ENCODE measurements around the gene PTPN23.
"Not testable (repeated sequence)": the region's sequence is repeated elsewhere in the genome, so short reads cannot be mapped to it uniquely, and the experiment has no call there.

DNA sequence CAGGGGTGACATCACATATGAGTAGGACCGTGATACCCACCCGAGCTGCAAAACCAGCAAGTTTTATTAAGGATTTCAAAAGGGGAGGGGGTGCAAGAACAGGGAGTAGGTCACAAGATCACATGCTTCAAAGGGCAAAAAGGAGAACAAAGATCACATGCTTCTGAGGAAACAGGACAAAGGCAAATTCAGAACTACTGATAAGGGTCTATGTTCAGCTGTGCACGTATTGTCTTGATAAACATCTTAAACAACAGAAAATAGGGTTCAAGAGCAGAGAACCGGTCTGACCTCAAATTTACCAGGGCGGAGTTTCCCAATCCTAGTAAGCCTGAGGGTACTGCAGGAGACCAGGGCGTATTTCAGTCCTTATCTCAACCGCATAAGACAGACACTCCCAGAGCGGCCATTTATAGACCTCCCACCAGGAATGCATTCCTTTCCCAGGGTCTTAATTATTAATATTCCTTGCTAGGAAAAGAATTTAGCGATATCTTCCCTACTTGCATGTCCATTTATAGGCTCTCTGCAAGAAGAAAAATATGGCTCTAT, 78.8 kb downstream of the PTPN23 start:
- TF ChIP-seq CTCF (IDR thresholded peaks at IDR 0.05; ENCODE audit: poor library complexity, severe bottlenecking); TAF1 (IDR thresholded peaks at IDR 0.05; ENCODE audit: low read depth); POLR2AphosphoS5 (IDR thresholded peaks at IDR 0.05); EZH2 (IDR thresholded peaks at IDR 0.05; ENCODE audit: borderline replicate concordance, insufficient read depth, low read length, poor library complexity, severe bottlenecking); SMC3 (conservative IDR thresholded peaks at IDR 0.05; ENCODE audit: poor library complexity); EP300 (conservative IDR thresholded peaks at IDR 0.05; ENCODE audit: poor library complexity, severe bottlenecking); REST (IDR thresholded peaks at IDR 0.05; ENCODE audit: borderline replicate concordance); MXI1 (conservative IDR thresholded peaks at IDR 0.05; ENCODE audit: poor library complexity, severe bottlenecking); RAD21 (conservative IDR thresholded peaks at IDR 0.05): not testable (repeated sequence)

All from neural cell (in vitro differentiated cells).